Hematopoietic multipotent progenitor cell treated with erythropoietin and hydrocortisone succinate and interleukin-3 and kit ligand, for 4 days (in vitro differentiated cells): ENCODE data around the gene DPH1.
A peak's percentile ranks its signal among the peaks of the same experiment; 100 is the strongest.

Experiments used
- DNase-seq: peaks from one replicate; pipeline ENCODE4 v3.0.0-alpha.2; 2015

DPH1 gene

DNA sequence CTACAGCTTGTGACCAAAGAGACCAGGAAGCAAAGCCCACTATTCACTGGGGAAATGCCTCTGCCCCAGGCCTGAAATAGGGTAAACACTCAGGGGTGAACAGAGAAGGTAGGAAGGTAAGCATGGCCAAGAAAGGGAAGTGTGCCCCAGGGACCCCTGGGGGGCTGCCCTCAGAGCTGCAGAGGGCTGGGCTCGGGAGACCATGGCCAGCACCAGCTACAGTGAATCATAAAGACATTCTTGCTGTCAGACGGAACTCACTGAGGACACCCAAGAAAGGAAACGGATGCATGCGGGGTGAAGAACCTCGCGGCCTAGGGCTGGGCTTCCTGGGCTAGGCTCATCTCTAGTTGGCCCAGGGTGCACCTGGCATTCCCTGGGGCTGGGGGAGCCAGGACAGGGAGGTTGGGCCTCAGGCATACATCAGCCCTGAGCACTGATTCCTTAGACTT is 34.6 kb downstream of the DPH1 start:
- no peak for DNase-seq

DNA sequence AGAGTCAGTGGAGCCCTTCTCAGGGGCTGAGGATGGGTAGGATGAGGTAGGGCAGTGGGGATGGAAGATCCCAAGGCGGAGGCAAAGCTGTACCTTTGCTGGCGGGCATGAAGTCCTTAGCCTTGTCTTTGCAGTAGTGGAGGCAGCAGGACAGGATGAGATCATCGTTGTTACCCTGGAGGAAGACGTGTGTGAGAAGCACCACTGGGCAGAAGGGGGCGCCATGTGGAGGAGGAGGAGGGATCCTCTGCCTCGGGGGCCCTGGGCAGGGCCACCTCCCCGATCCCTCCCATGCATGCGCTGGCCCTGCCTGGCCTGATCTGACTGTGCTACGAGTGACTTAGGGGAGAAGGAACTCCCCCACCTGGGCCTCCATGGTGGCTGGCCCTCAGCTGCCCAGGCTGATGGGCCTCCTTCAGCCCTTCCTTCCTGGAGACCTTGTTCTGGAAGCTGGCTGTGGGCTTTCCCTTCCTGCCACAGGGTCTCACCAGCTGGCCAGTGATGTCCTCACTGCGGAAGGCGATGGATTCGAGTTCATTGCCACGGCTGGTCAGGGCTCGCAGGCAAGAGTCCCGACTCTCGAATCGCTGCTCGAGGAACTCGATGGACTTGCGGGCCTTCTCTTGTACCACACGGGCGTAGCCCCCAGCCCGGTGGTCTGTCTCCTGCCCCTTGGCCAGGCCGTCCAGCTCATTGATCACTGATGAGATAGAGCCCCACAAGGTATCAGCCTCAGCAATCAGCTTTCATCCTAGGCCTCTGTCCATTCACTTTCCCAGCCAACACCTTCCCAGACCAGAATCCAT is 35.2 kb downstream of the DPH1 start:
- peak; percentile 75 for DNase-seq

DNA sequence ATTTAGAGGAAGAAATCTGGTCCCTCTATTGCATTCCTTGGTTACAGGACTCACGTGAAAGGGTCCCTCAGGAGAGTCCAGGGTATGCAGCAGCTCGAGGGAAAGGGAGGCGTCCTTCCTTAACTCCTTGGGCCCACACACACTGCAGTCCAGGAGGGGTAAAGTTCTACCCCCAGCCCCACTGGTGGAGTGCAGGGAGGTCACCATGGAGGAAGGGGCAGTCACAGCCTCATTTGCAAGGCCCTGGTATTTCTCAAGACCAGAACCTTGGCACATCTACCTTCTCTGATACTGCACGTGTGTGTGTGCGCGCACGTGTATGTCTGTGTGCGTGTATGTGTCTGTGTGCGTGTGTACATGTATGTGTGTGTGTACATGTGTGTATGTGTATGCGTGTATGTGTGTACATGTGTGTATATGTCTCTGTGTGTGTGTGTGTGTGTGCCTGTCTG is 36.0 kb downstream of the DPH1 start:
- no peak for DNase-seq

DNA sequence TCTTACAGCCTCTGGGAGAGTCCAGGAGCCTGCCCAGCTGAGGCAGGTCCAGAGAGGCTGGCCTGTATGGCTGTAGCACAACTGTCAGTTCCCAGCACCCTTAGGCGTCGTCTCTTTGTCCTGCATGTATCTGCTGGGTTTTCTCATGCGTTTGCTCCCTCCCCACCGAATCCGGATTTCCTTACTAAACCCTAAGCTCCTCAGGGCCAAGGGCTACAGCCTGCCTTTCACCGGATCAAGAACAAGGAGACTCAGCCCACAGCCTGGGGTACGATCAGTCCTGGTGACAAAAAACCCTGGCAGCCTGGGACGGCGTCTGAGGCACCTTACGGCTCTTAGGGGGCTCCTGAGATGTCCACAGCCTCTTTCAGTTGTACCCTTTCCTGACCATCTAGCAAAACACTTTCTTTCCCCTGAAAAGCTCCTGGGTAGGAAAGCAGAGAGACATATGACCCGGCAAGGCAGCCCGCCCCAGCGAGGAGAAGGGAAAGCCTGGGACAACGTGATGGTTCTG is 37.2 kb downstream of the DPH1 start:
- no peak for DNase-seq

DNA sequence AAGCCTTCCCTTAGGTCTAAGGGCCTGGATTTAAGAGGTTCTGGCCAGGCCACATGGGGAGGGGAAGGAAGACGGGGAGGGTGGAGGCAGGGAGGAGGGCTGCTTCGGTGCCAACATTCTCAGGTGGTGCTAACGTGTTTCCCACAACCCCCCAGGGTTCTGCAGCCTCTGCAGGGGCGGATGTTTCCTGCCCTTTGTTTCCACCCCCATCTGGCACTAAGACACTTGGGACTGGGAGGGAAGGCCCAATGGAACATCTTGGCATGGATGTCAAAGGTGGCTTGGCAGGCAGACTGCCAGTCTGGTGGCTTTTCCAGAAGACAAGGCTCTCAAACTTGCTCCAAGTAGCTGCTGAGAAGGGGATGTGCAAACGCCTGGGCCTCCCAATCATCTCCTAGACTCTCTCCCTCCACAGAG is 37.7 kb downstream of the DPH1 start:
- no peak for DNase-seq

DNA sequence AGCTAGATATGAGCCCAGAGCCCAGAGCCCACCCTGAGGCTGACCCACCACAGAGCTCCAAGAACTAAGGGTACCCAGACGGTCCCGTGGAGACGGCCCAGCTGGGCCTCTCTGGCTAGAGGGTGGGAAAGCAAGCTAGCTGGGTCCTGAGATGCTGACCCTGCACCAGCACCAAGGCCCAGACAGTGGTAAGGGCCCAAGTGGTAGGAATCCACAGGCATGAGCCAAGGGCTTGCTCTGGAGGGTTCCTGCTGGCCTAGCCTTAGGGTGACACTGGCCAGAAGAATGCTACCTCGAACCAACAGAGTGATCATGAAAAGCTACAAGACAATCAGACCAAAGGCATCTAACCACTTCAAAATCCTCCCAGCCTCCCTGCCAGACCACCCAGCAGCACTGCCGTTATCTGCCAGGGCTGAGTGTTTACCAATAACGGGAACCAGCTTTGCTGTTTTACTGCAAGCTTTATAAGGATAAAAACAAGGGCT is 38.1 kb downstream of the DPH1 start:
- no peak for DNase-seq

DNA sequence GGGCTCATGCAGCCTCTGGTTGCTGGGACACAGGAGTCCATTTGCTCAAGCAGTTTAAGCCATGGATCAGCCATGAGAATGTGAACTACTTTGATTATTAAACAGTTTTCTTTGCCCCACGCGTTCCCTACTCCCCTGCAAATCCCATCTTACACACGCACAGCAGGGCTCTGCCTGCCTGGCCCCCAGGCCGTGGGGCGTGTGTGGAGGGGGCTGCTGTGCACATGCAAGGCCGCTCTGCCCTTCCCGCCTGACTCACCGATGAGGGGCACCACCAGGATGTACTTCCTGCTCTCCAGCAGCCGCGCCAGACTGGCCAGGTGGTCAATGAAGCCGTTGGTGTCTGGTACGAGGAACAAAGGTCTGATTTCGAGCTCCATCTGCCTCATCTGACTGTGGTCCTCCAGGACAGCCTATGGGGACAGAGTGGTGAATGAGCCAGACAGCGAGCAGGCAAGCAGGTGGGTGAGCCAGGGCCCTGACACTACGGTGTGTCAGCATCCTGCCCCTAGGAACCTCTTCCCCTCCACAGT is 38.6 kb downstream of the DPH1 start:
- DNase-seq = no peak

DNA sequence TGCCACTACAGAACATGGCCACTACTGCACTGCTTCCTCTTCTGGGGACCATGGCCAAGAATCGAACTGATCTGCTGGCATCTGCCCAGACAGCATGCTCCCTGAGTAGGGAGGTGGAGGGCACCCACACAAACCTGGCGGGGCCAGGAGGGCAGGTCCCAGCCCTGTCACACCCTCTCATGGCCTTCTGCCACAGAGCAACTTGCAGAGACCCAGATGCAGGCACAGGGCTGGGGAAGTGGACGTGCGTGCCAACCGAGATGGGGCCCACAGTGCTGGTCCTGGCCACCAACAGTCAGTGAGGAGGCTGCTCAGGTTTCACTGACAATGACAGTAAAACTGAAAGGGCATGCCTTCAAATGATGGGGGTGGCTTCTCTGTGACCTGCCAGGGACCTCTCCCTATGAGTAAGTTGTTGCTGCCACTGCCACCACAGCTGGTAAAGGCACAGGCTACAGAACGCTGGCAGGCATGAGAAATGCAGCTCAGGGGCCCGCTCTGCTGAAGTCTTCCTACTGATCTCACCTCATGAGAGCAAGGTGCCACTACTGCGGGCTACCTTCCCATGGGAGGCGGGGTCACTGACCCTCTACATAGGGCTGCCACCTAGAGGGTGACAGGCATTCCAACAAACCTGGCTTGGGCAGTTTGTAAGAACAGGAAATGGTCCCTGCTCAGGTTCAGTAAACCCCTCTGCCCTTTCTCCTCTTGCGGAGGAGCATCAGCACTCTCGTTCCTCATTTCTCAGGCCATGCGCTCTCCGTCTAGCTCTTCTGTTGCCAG is 40.5 kb downstream of the DPH1 start:
- no peak for DNase-seq

DNA sequence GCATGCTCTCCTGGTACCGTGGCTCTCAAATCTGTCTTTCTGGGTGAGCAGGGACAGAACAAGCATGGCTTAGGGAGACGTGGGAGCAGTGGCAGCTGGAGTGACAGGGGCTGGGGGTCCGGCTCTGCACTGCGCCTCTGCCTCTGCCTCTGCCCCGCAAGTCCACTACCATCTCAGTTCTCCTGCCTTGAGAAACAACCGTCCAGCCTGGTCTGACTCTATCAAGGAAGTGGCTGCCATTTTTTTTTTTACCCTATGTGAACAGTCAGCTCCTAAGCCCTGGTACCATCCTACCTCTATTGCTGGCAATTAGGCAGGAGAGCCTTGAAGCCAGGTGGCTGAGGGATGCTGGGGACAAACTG is 41.1 kb downstream of the DPH1 start:
- no peak for DNase-seq

DNA sequence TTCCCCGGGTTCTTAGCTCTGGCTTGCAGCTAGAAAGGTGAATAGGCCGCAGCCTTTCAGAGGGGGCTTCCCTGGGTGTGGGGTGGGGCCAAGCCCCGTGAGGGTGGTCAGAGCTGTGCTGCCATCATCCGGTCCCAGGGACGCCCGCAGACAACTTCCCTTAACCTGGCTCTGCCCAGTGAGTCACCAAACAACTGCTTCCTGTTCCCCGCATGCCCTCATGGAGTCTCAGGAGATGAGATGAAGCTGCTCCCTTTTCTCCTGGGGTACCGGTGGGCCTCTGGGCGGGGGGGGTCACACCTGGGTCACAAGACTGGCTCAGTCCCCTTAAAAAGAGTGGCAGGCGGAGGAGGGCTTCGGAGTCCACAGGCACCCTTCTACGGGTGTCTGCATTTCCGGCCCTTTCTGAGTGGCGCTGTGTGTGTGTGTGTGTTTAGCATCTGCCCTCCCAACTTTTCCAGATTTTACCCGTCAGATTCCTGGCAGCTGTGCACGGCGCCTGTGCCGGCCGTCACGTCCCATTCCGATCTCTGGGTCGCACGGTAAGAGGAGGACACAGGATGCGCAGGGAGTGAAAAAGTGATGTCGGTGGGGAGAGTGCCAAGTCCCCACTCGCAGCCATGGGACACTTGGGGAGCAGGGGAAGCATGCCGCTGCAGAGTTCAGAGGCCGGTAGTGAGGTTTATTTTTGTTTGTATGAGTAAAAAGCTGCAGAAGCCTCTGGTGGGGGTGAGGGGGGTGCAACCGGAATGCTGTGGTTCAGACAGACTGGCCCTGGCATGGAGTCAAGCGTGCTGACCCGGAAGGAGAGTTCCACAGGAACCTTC is 41.7 kb downstream of the DPH1 start:
- no peak for DNase-seq

DNA sequence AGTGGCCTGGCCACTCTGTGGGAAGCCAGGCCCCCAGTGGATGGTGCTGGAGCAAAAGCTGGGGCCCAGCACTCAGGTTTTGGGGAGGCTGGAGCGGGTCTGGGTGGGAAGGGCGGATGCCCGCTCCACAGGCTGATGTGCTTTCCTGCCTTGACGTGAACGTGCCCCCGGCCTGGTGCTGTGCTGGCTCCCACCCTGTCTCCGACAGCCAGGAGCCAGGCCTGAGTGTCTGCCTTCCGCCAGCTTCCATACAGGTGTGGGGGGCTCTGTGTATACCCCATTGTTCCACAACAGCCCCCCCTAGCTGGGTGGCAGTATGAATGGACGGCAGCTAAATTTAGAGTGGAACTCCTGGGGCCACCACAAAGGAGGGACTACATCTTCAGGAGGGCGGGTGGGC is 45.0 kb downstream of the DPH1 start:
- DNase-seq = no peak

DNA sequence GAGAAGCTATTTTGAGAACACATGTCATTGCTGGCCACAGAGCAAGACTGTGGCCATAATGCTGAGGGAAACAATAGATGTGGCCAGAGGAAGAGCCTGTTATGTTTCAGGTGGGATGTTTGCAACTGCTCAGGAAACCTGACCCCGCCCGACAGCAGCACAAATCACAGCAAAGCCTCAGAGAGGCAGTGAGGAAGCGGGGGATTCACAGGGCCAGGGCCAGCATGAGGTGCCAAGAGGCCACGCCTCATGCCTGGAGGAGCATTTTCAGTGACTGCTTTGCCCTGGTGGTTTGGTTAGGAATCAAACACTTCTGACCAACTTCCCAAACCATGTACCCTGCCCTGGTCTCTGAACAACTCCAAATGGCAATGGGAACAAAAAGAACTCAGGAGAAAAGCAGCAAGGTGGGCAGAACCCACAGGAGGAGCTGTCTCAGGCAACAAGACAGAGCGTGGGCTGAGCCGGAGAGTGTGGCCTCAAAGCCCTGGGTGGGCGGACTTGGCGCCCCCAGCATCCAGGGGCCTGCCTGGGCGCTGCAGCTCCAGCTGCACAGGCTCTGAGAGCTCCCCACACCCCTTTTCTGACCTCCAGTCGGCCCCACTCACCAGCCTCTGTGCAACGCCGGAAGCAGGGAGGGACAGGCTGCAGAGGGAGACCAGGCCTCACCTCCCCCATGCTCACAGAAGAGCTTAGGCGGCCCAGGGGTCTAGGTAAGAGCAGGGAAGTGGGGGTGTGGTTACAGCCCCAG is 45.6 kb downstream of the DPH1 start:
- DNase-seq = no peak

DNA sequence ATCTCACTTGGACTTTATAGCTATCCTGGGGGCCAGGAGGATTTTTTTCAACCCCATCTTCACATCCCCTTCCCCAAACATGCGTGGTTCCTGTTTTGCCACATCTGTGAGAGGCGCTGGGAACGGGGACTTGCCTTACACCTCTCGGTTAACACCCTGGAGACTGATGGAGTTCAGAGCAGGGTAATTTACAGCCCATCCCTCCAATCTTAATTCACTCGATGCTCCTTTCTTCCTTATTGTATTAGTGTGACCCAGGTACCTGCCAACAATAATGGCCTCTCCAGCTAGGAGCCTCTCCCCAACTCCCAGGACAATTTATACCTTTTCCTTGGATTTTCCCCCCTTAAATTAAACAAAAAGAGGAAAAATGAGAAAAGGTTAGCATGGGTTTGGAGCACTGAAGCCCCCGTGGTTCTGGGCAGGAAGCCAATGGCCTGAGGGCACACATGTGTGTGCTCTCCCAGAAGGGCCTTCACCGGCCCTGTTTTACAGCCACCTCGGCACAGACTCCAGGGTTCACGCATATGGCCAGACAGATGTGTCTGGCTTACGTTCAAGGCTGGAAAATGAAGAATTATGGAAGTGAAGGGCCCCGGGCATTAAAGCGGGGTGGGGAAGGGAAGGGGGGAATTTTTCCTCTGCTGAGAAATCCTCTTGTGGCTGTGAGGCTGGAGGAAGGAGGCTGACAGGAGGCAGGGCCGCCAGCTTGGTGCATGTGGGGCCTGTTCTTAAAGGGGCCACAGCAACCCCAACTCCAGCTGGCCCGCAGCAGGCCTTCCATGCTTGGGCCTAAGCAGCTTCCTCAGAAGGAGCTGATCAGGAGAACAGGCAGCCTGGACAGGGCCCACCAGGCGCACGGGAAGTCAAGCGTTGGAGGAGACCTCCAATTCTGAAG is 46.4 kb downstream of the DPH1 start:
- DNase-seq = no peak

DNA sequence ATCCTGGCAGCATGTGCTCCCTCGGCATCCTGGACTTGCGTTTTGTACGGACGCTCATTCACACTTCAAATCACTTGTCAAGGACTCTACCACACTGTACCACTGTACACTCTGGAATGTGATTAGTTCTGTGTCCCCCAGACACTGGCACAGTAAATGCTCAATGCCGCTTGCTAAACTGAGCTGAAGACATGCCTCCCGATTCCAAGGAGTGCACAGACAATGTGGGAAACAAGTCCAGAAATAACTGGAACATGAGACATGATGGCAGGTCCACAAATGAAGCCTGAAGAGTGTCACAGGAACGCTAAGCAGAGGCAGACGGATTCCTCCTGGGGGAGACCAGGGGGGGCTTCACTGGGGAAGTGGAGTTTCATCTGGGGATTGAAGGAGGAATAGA is 47.1 kb downstream of the DPH1 start:
- no peak for DNase-seq

DNA sequence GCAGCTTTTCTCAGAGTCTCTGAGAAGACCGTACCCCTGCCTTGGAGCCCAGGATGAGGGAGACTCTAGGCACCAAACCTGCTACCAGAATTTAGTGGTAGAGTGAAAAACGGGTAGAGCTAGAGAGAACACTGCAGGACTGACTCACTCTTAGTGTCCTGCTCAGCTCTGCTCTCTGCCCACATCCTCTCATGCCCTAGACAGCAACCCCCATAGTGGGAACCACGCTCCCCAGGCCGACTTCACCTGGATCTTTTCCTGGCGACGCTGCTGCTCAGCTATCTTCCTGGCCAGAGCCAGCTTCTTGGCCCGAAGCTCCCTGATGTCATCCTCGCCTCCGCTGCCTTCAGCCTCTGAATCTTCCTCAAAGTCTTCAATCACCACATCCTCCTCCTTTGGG is 51.6 kb downstream of the DPH1 start:
- no peak for DNase-seq

DNA sequence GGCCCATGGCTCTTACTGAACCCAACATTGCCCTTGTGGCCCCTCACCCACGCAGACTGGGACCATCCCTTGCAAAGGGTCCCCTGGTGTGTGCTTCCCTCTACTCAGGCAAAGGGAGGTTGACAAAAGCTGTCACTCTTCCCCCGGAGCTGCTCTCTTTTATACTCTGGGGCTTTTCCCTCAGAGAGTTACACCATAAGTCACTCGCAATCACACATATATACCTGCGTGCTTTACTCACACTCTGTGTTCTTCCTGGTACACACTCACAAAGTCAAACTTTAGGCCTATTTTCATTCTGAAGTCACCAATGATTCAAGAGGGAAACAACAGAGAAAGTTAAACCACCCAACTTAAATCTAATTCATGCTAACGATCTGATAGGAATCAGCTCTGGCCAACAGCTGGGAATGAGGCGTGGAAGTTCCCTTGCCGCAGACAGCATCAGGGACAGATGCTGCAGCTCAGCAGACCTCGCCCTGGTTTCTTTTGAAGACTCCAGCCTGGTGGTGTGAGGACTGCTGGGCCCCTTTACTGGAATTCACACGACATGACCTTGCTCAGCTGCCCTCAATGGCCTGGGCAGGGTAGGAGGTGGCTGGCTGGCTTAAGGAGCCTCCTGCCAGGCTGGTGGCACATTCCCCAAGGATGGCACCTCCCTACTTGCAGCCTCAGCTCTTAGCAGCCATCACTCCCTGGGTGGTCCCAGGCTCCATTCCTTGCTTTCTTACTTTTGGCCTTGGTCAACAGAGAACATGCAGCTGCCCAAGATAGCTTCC is 52.2 kb downstream of the DPH1 start:
- no peak for DNase-seq

DNA sequence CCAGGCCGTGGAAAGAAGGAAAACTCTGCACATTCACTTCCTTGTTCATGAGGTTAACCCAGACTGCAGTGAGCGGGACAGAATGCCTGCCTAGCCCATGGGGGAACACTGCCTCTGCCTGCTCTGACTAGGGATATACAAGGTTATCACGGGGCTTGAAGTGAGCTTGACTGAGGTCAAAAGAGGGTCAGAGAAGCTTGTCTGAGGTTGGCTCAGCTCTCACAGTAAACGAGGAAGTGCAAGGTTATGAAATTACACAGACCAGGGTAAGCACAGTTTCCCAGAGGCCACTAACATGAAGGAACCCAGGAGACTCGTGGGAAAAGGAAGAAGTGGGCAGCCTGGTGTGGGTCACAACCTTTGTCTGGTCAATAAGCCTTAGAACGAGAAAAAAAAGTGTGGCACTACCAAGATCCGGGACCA is 53.7 kb downstream of the DPH1 start:
- DNase-seq = peak; percentile 66

DNA sequence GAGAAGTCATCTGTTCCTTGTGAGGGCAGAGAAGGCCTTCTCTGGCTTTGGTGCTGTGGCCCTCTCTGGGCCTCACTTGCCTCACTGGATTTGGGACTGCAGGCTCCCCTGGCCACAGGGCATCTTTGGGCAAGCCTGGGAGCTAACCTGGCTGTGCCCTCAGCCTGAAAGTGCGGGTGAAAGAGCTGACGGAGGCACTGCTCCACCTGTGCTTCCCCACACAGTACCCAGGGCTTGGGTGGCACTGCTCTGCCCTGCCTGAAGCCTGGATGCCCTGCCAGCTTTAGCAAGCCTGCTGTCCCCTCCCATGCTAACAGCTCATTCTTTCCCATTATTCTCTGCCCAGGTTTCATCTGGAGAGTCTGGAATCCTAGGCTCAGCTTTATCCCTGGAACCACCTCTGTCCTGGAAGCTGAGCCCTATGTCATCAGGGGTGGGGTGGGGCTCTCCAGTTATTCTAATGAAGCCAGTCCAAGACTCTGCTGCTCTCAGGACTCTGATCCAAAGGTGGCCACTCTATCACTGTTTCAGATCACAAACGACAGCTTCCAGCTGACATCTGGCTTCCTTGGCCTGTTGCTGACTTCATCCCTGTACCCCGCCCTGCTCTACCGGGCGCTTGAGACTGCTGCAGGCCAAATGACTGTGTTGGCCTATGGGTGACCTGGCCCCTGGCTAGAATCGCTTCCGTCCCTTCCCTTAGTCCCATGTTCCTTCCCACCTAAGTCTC is 54.2 kb downstream of the DPH1 start:
- DNase-seq = no peak
